CD8-positive, alpha-beta memory T cell (primary cell): Measurements from ENCODE around the gene PCDHB13. TPM values are rescaled to one million over a fixed set of nuclear protein-coding genes. Genes with fewer than 3 reads are reported as not detected.
"Not testable (repeated sequence)": the region's sequence is repeated elsewhere in the genome, so short reads cannot be mapped to it uniquely, and the experiment has no call there.

Source experiments
- CTCF ChIA-PET: fragments of 350-600 bp; sonication (Branson Sonifier 250); formaldehyde crosslinking; loops from one replicate; lab custom pipeline; 2021; ENCODE audit warnings: antibody characterized with exemption; lab: Charles Lee
- POLR2A ChIA-PET: fragments of 350-600 bp; sonication (Branson Sonifier 250); formaldehyde crosslinking; loops from one replicate; lab custom pipeline; 2021; ENCODE audit warnings: antibody characterized with exemption; lab: Charles Lee
- DNase-seq, 5 donors: peaks; one replicate each; pipeline versions ENCODE4 v3.0.0 to v3.0.0-alpha.2; 2020 to 2022; ENCODE audit warnings: mixed read lengths in 1 of 5
- H3K27ac ChIP-seq: one replicate; pipeline ENCODE4 v1.7.0; 2013; ENCODE audit warnings: low read depth, mild to moderate bottlenecking, low read length, moderate library complexity
- H3K27me3 ChIP-seq: 2 replicates; pipeline ENCODE4 v1.7.0; 2013; ENCODE audit warnings: low read length, mild to moderate bottlenecking; ENCODE audit not compliant: insufficient read depth, poor library complexity, severe bottlenecking
- H3K36me3 ChIP-seq: 2 replicates; pipeline ENCODE4 v1.7.0; 2013; ENCODE audit warnings: mild to moderate bottlenecking, low read length, moderate library complexity; ENCODE audit not compliant: insufficient read depth
- H3K4me1 ChIP-seq: 2 replicates; pipeline ENCODE4 v1.7.0; 2013; ENCODE audit warnings: mild to moderate bottlenecking, low read length, moderate library complexity; ENCODE audit not compliant: insufficient read depth
- H3K4me3 ChIP-seq: 2 replicates; pipeline ENCODE4 v1.7.0; 2013; ENCODE audit warnings: mild to moderate bottlenecking, low read length
- H3K9me3 ChIP-seq: 2 replicates; pipeline ENCODE4 v1.7.0; 2013; ENCODE audit warnings: mild to moderate bottlenecking, low read length
- H3K27ac Mint-ChIP-seq, 8 donors: one replicate each; pipeline ENCODE4 v1.8.0; 2020 to 2021; ENCODE audit warnings: mixed read lengths in 8 of 8, mild to moderate bottlenecking in 6 of 8, inconsistent platforms in 3 of 8, moderate library complexity in 3 of 8
- H3K27me3 Mint-ChIP-seq, 2 donors: one replicate each; pipeline ENCODE4 v1.8.0; 2020 to 2021; ENCODE audit warnings: mixed read lengths in 2 of 2, mild to moderate bottlenecking in 1 of 2, moderate library complexity in 1 of 2
- H3K36me3 Mint-ChIP-seq, 3 donors: one replicate each; pipeline ENCODE4 v1.8.0; 2020 to 2021; ENCODE audit warnings: mixed read lengths in 3 of 3, inconsistent platforms in 1 of 3, mild to moderate bottlenecking in 1 of 3
- H3K4me1 Mint-ChIP-seq, 3 donors: one replicate each; pipeline ENCODE4 v1.8.0; 2020 to 2021; ENCODE audit warnings: mixed read lengths in 3 of 3, inconsistent platforms in 1 of 3, mild to moderate bottlenecking in 1 of 3
- H3K4me3 Mint-ChIP-seq, 7 donors: one replicate each; pipeline ENCODE4 v1.8.0; 2020 to 2021; ENCODE audit warnings: mixed read lengths in 7 of 7, mild to moderate bottlenecking in 6 of 7, moderate library complexity in 4 of 7, inconsistent platforms in 2 of 7
- H3K9me3 Mint-ChIP-seq, 5 donors: one replicate each; pipeline ENCODE4 v1.8.0; 2020 to 2022; ENCODE audit warnings: mixed read lengths in 5 of 5, mild to moderate bottlenecking in 3 of 5, moderate library complexity in 2 of 5, inconsistent platforms in 1 of 5
- polyA plus RNA-seq: library from polyadenylated mRNA; unstranded; fragments of 300-500 nt; fragmentation: Illumina TruSeq; gene quantifications from one replicate; pipeline ENCODE4 v1.2.3, GENCODE V29; 2021
- total RNA-seq, 2 experiments: library from RNA; stranded (reverse); gene quantifications; one replicate each; pipeline ENCODE4 v1.2.3, GENCODE V29; 2021

The PCDHB13 gene
- total and polyA plus RNA-seq, 3 experiments from 2014 or later: 0.04 TPM; not detected in 2

- H3K9me3 ChIP-seq: peaks cover 13% of the 10 kb centered on the region
- peaks cover 39 to 56% of the 10 kb centered on the region in 2 donors for H3K27me3 Mint-ChIP-seq
These were observed 23.0 kb downstream of the PCDHB13 start for GRCh38 chr5:141236516-141237313.

GRCh38 chr5:141241496-141241895 is 27.8 kb downstream of the PCDHB13 start:
- Mint-ChIP-seq H3K36me3 (peaks cover 4 to 22% (median 8%) of the 10 kb centered on the region in 3 donors), H3K9me3 (peaks cover 58 to 81% (median 77%) of the 10 kb centered on the region in 5 donors), H3K27me3 (peaks cover 39 to 60% of the 10 kb centered on the region in 2 donors), H3K27ac (no peak overlapping the region), H3K4me3 (no peak overlapping the region), H3K4me1 (peaks cover 1 to 5% (median 3%) of the 10 kb centered on the region in 3 donors)
- ChIA-PET CTCF (no interaction called here), POLR2A (no interaction called here)
- Histone ChIP-seq H3K9me3 (peaks cover 20% of the 10 kb centered on the region), H3K27me3 (peaks cover 3% of the 10 kb centered on the region), H3K36me3 (no peaks in the 10 kb centered on the region), H3K4me3 (no peak overlapping the region), H3K27ac (no peak overlapping the region), H3K4me1 (no peaks in the 10 kb centered on the region)
- DNase-seq: no peak

More at GRCh38 chr5:141236516-141237313, 23.0 kb downstream of the PCDHB13 start:
- no peak overlapping the region for H3K27ac ChIP-seq
- Mint-ChIP-seq H3K36me3 (peaks cover 2 to 7% (median 5%) of the 10 kb centered on the region in 3 donors), H3K4me1 (no peaks in the 10 kb centered on the region), H3K4me3 (no peak overlapping the region), H3K27ac (no peak overlapping the region), H3K9me3 (peaks cover 36 to 70% (median 66%) of the 10 kb centered on the region in 5 donors)
- no peaks in the 10 kb centered on the region for H3K4me1 ChIP-seq
- H3K4me3 ChIP-seq: no peak overlapping the region
- ChIA-PET POLR2A (no interaction called here), CTCF (no interaction called here)
- no peak for DNase-seq
- H3K36me3 ChIP-seq: no peaks in the 10 kb centered on the region
- H3K27me3 ChIP-seq: peaks cover 6% of the 10 kb centered on the region

GRCh38 chr5:141245250-141245717 is 31.6 kb downstream of the PCDHB13 start, which contains the start of gene PCDHB15:
PCDHB15 (plus strand) TSS chr5:141245395; CDS start chr5:141245579, 184 bp downstream.
- Mint-ChIP-seq H3K27me3 (peaks cover 21 to 37% of the 10 kb centered on the region in 2 donors), H3K27ac (peak within 1 kb of the TSS in 1 of 8 donors; percentile 10), H3K9me3 (peaks cover 65 to 83% (median 82%) of the 10 kb centered on the region in 5 donors), H3K4me3 (peak within 1 kb of the TSS in 4 of 7 donors; percentile 29 to 62 (median 48)), H3K36me3 (peaks cover 0 to 38% (median 15%) of the 10 kb centered on the region in 3 donors), H3K4me1 (peaks cover 1 to 5% (median 3%) of the 10 kb centered on the region in 3 donors)
- H3K9me3 ChIP-seq: peaks cover 22% of the 10 kb centered on the region
- H3K4me1 ChIP-seq: no peaks in the 10 kb centered on the region
- peak in 1 of 5 donors; percentile 6 for DNase-seq
- no peaks in the 10 kb centered on the region for H3K27me3 ChIP-seq
- ChIA-PET POLR2A (no interaction called here), CTCF (interaction anchor here (0.7 to 2.0 kb wide), 2 partner anchors 75 to 319 kb away, joined by 3 to 5 read pairs; partner anchors contain the start of gene TAF7)
- H3K27ac ChIP-seq: no peak within 1 kb of the TSS
- H3K36me3 ChIP-seq: no peaks in the 10 kb centered on the region
- no peak within 1 kb of the TSS for H3K4me3 ChIP-seq

GRCh38 chr5:141246971-141247370 is 33.3 kb downstream of the PCDHB13 start:
- H3K4me3 ChIP-seq, H3K36me3 ChIP-seq, H3K27ac Mint-ChIP-seq, H3K27me3 ChIP-seq, H3K27ac ChIP-seq, POLR2A ChIA-PET, DNase-seq, H3K4me1 Mint-ChIP-seq, H3K4me3 Mint-ChIP-seq, H3K4me1 ChIP-seq, CTCF ChIA-PET: not testable (repeated sequence)
- peaks cover 0 to 29% (median 13%) of the 10 kb centered on the region in 3 donors for H3K36me3 Mint-ChIP-seq
- H3K9me3 ChIP-seq: peaks cover 22% of the 10 kb centered on the region
- H3K9me3 Mint-ChIP-seq: peaks cover 61 to 87% (median 86%) of the 10 kb centered on the region in 5 donors
- peaks cover 17 to 26% of the 10 kb centered on the region in 2 donors for H3K27me3 Mint-ChIP-seq

GRCh38 chr5:141247434-141247833 is 33.7 kb downstream of the PCDHB13 start:
- H3K4me1 ChIP-seq, H3K4me3 ChIP-seq, H3K27ac Mint-ChIP-seq, POLR2A ChIA-PET, H3K27ac ChIP-seq, H3K4me1 Mint-ChIP-seq, CTCF ChIA-PET, H3K36me3 ChIP-seq, DNase-seq, H3K27me3 ChIP-seq: not testable (repeated sequence)
- Mint-ChIP-seq H3K27me3 (peaks cover 17 to 23% of the 10 kb centered on the region in 2 donors), H3K9me3 (peaks cover 60 to 86% (median 85%) of the 10 kb centered on the region in 5 donors), H3K36me3 (peaks cover 0 to 26% (median 13%) of the 10 kb centered on the region in 3 donors), H3K4me3 (peak overlapping the region in 1 of 7 donors; percentile 38)
- H3K9me3 ChIP-seq: peaks cover 22% of the 10 kb centered on the region

GRCh38 chr5:141250576-141250975 is 36.9 kb downstream of the PCDHB13 start:
- ChIA-PET CTCF (no interaction called here), POLR2A (no interaction called here)
- H3K27me3 Mint-ChIP-seq: peaks cover 0 to 4% of the 10 kb centered on the region in 2 donors
- peaks cover 62 to 88% (median 84%) of the 10 kb centered on the region in 5 donors for H3K9me3 Mint-ChIP-seq
- Histone ChIP-seq H3K4me1 (no peaks in the 10 kb centered on the region), H3K27me3 (no peaks in the 10 kb centered on the region), H3K9me3 (peaks cover 22% of the 10 kb centered on the region), H3K36me3 (no peaks in the 10 kb centered on the region), H3K4me3 (no peak overlapping the region), H3K27ac (no peak overlapping the region)
- H3K4me1 Mint-ChIP-seq: no peaks in the 10 kb centered on the region
- H3K36me3 Mint-ChIP-seq: peaks cover 5 to 31% (median 7%) of the 10 kb centered on the region in 3 donors
- H3K27ac Mint-ChIP-seq: no peak overlapping the region
- H3K4me3 Mint-ChIP-seq: no peak overlapping the region
- no peak for DNase-seq

- no peaks in the 10 kb centered on the region for H3K36me3 ChIP-seq
- H3K36me3 Mint-ChIP-seq: peaks cover 7 to 43% (median 22%) of the 10 kb centered on the region in 3 donors
- peaks cover 38% of the 10 kb centered on the region for H3K9me3 ChIP-seq
- CTCF ChIA-PET: no interaction called here
- POLR2A ChIA-PET: interaction anchor here (0.6 kb wide), 1 partner anchor 260 kb away, joined by 3 read pairs; no protein-coding TSS in a partner anchor
- H3K4me1 ChIP-seq: no peaks in the 10 kb centered on the region
- no peaks in the 10 kb centered on the region for H3K27me3 ChIP-seq
- H3K9me3 Mint-ChIP-seq: peaks cover 77 to 98% (median 94%) of the 10 kb centered on the region in 5 donors
- H3K4me1 Mint-ChIP-seq: no peaks in the 10 kb centered on the region
- no peak for DNase-seq
- no peak overlapping the region for H3K27ac Mint-ChIP-seq
- no peak overlapping the region for H3K27ac ChIP-seq
- no peaks in the 10 kb centered on the region for H3K27me3 Mint-ChIP-seq
- H3K4me3 ChIP-seq: no peak overlapping the region
- no peak overlapping the region for H3K4me3 Mint-ChIP-seq
These were observed 44.7 kb downstream of the PCDHB13 start for GRCh38 chr5:141258464-141258863.

GRCh38 chr5:141258948-141259347 is 45.2 kb downstream of the PCDHB13 start:
- H3K4me3 Mint-ChIP-seq: no peak overlapping the region
- peaks cover 8 to 40% (median 24%) of the 10 kb centered on the region in 3 donors for H3K36me3 Mint-ChIP-seq
- no peaks in the 10 kb centered on the region for H3K36me3 ChIP-seq
- no peaks in the 10 kb centered on the region for H3K27me3 ChIP-seq
- peaks cover 36% of the 10 kb centered on the region for H3K9me3 ChIP-seq
- no peak for DNase-seq
- H3K4me3 ChIP-seq: no peak overlapping the region
- no peaks in the 10 kb centered on the region for H3K4me1 Mint-ChIP-seq
- CTCF ChIA-PET: no interaction called here
- no peaks in the 10 kb centered on the region for H3K27me3 Mint-ChIP-seq
- no peak overlapping the region for H3K27ac Mint-ChIP-seq
- H3K4me1 ChIP-seq: no peaks in the 10 kb centered on the region
- H3K27ac ChIP-seq: no peak overlapping the region
- H3K9me3 Mint-ChIP-seq: peaks cover 75 to 98% (median 94%) of the 10 kb centered on the region in 5 donors
- POLR2A ChIA-PET: no interaction called here
